Measurements from ENCODE around the gene RGS7. TPM values are rescaled to one million over a fixed set of nuclear protein-coding genes. Genes with fewer than 3 reads are reported as not detected.

RGS7 gene
- total and polyA plus RNA-seq, 2 donors from 2014 or later = 3.6 TPM; not detected in 1

DNA sequence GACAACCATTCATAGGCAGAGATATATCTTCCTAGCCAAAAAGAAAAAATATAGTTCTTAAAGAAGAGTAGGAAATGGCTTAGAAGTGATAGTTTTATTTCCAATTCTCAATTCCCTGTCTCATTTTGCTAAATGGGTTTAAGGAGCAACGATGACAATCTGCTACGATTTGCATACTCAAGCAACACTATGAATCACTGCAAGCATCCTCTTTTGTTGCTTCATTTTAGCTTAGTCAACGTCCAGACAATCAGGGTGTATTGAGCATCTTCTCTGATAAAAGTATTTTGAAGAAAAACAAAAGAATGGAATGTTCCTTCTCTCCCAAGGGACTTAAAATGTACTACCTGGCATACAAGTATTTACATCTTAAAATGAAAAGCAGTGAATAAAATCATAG lies 80.6 kb downstream of the RGS7 start:
- Histone ChIP-seq H3K9ac (ENCODE audit: low read length in 3 of 3) (no peak overlapping the region), H3K4me1 (ENCODE audit: control insufficient read depth in 2 of 3, insufficient read depth in 2 of 3, low read depth in 1 of 3, low read length in 3 of 3) (no peaks in the 10 kb centered on the region), H3K27me3 (ENCODE audit: control insufficient read depth, insufficient read depth, low read length) (no peaks in the 10 kb centered on the region), H3K4me3 (ENCODE audit: low read length in 3 of 3) (no peak overlapping the region), H3K36me3 (ENCODE audit: control insufficient read depth in 2 of 3, insufficient read depth in 3 of 3, low read length in 3 of 3) (no peaks in the 10 kb centered on the region), H3K9me3 (ENCODE audit: control insufficient read depth in 2 of 3, insufficient read depth in 1 of 3, low read length in 3 of 3) (peaks cover 0 to 5% (median 0%) of the 10 kb centered on the region in 3 donors), H3K27ac (ENCODE audit: low read depth in 2 of 2, low read length in 2 of 2) (no peak overlapping the region)
- intact Hi-C loops (cut with DNase I) = no loop called here
- FAIRE-seq (no peak), DNase-seq (no peak)
- TF ChIP-seq, protein P1, sequence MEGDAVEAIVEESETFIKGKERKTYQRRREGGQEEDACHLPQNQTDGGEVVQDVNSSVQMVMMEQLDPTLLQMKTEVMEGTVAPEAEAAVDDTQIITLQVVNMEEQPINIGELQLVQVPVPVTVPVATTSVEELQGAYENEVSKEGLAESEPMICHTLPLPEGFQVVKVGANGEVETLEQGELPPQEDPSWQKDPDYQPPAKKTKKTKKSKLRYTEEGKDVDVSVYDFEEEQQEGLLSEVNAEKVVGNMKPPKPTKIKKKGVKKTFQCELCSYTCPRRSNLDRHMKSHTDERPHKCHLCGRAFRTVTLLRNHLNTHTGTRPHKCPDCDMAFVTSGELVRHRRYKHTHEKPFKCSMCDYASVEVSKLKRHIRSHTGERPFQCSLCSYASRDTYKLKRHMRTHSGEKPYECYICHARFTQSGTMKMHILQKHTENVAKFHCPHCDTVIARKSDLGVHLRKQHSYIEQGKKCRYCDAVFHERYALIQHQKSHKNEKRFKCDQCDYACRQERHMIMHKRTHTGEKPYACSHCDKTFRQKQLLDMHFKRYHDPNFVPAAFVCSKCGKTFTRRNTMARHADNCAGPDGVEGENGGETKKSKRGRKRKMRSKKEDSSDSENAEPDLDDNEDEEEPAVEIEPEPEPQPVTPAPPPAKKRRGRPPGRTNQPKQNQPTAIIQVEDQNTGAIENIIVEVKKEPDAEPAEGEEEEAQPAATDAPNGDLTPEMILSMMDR (IDR thresholded peaks at IDR 0.05; ENCODE audit: borderline replicate concordance, extremely low read depth, insufficient read depth) = no peak

DNA sequence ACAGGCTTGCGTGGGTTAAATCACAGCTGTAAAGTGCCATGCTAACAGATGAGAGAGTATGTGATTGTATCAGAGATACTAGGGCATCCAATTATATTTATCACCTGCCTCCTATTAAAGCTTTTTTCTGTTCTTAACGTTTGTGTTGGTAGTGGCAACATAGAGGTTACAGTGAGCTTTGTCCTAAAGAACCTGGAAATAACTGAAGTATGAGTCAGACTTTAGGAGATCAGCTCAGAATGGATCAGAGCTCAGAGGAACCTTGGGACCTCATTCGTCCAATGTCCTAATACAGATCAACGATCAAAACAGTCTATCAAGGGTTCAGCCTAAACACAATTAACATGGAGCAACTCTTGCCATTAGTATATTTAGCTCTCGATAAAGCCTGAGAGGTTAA lies 81.0 kb downstream of the RGS7 start:
- TF ChIP-seq, protein P1 (IDR thresholded peaks at IDR 0.05; ENCODE audit: borderline replicate concordance, extremely low read depth, insufficient read depth) = no peak
- Histone ChIP-seq H3K4me1 (ENCODE audit: control insufficient read depth in 2 of 3, insufficient read depth in 2 of 3, low read depth in 1 of 3, low read length in 3 of 3) (no peaks in the 10 kb centered on the region), H3K27ac (ENCODE audit: low read depth in 2 of 2, low read length in 2 of 2) (no peak overlapping the region), H3K27me3 (ENCODE audit: control insufficient read depth, insufficient read depth, low read length) (no peaks in the 10 kb centered on the region), H3K4me3 (ENCODE audit: low read length in 3 of 3) (no peak overlapping the region), H3K9ac (ENCODE audit: low read length in 3 of 3) (no peak overlapping the region), H3K9me3 (ENCODE audit: control insufficient read depth in 2 of 3, insufficient read depth in 1 of 3, low read length in 3 of 3) (peaks cover 0 to 5% (median 0%) of the 10 kb centered on the region in 3 donors), H3K36me3 (ENCODE audit: control insufficient read depth in 2 of 3, insufficient read depth in 3 of 3, low read length in 3 of 3) (no peaks in the 10 kb centered on the region)
- no peak for DNase-seq
- no peak for FAIRE-seq
- intact Hi-C loops (cut with DNase I) = no loop called here

DNA sequence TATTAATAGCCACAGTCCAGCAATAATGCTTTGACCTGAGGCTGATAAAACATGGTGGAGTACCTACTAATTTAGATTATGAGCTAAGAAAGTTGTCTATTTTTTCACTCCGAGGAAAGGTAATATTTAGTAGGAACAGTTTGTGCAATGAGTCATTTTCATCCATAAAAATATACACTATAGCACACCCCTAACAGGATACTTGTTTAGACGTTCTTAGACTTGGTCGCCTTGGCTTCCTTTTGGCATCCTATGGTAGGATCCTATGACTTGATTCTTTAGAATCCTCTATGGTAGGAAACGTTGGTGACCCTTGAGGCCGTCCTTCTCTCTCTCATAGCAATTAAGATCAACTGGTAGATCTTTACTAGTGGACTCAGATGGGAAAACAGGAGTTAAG lies 81.8 kb downstream of the RGS7 start:
- Histone ChIP-seq H3K4me3 (ENCODE audit: low read length in 3 of 3) (no peak overlapping the region), H3K36me3 (ENCODE audit: control insufficient read depth in 2 of 3, insufficient read depth in 3 of 3, low read length in 3 of 3) (no peaks in the 10 kb centered on the region), H3K9me3 (ENCODE audit: control insufficient read depth in 2 of 3, insufficient read depth in 1 of 3, low read length in 3 of 3) (peaks cover 0 to 5% (median 0%) of the 10 kb centered on the region in 3 donors), H3K4me1 (ENCODE audit: control insufficient read depth in 2 of 3, insufficient read depth in 2 of 3, low read depth in 1 of 3, low read length in 3 of 3) (no peaks in the 10 kb centered on the region), H3K27me3 (ENCODE audit: control insufficient read depth, insufficient read depth, low read length) (no peaks in the 10 kb centered on the region), H3K9ac (ENCODE audit: low read length in 3 of 3) (no peak overlapping the region), H3K27ac (ENCODE audit: low read depth in 2 of 2, low read length in 2 of 2) (no peak overlapping the region)
- TF ChIP-seq, protein P1 (IDR thresholded peaks at IDR 0.05; ENCODE audit: borderline replicate concordance, extremely low read depth, insufficient read depth) = no peak
- no peak for FAIRE-seq
- intact Hi-C loops (cut with DNase I) = no loop called here
- DNase-seq = no peak

DNA sequence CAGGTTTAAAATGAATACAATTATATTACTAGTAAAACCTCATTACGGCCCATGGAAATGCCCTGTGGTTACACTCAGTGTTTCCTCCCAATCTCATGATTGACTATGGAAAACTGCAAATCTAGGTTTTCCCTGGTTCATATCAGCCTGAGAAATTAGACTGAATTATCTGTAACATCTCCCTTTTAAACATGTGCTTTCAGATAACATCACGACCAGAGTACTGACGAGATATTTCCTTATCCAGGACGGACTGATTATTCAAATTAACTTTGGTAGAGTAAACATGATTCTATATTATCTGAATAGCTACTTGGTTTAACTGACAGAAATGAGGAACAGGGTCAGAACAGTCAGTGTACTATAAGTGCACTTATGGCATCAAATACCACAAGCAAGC lies 82.3 kb downstream of the RGS7 start:
- TF ChIP-seq, protein P1 (IDR thresholded peaks at IDR 0.05; ENCODE audit: borderline replicate concordance, extremely low read depth, insufficient read depth) = no peak
- Histone ChIP-seq H3K27me3 (ENCODE audit: control insufficient read depth, insufficient read depth, low read length) (no peaks in the 10 kb centered on the region), H3K27ac (ENCODE audit: low read depth in 2 of 2, low read length in 2 of 2) (no peak overlapping the region), H3K4me1 (ENCODE audit: control insufficient read depth in 2 of 3, insufficient read depth in 2 of 3, low read depth in 1 of 3, low read length in 3 of 3) (no peaks in the 10 kb centered on the region), H3K9me3 (ENCODE audit: control insufficient read depth in 2 of 3, insufficient read depth in 1 of 3, low read length in 3 of 3) (peaks cover 0 to 5% (median 0%) of the 10 kb centered on the region in 3 donors), H3K36me3 (ENCODE audit: control insufficient read depth in 2 of 3, insufficient read depth in 3 of 3, low read length in 3 of 3) (no peaks in the 10 kb centered on the region), H3K4me3 (ENCODE audit: low read length in 3 of 3) (no peak overlapping the region), H3K9ac (ENCODE audit: low read length in 3 of 3) (no peak overlapping the region)
- intact Hi-C loops (cut with DNase I) = no loop called here
- no peak for DNase-seq
- FAIRE-seq = no peak
